HG02759 (cell line): ENCODE measurements around the gene SAMD1.

Source experiments
- ATAC-seq: cut with Tn5 transposase; IDR thresholded peaks from one replicate; pipeline ENCODE4 v1.9.1; 2021; ENCODE audit warnings: mild to moderate bottlenecking, moderate library complexity; ENCODE audit not compliant: unreplicated experiment

Gene SAMD1

DNA sequence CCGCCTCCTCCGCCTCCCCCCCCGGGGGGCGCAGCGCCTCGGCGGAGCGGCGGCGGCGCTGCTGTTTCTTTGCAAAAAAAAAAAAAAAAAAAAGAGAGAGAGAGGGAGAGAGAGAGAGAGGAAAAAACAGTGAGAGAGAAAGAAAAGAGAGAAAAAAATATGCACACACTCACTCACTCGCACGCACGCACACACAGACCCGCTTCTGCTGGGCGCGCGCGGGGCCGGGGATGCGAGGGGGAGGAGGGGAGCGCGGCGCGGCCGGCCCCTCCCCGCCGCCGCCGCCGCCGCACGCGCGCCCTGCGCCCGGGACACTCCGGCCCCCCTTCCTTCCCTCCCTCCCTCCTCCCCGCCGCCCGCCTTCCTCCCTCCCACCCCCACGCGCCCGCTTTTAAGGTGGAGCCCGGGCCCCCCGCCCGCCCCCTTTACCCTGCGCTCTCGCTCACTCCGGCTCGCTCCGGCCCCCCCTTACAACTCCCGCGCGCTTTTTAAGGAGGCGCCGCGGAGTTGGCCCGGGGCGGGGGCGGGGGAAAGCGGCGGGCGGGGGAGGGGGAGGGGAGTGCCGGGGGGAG is at the start of gene SAMD1:
Gene SAMD1, minus strand, starts transcription at position 243 of the 572 bp plus-strand sequence.
- ATAC-seq: peak; percentile 52

DNA sequence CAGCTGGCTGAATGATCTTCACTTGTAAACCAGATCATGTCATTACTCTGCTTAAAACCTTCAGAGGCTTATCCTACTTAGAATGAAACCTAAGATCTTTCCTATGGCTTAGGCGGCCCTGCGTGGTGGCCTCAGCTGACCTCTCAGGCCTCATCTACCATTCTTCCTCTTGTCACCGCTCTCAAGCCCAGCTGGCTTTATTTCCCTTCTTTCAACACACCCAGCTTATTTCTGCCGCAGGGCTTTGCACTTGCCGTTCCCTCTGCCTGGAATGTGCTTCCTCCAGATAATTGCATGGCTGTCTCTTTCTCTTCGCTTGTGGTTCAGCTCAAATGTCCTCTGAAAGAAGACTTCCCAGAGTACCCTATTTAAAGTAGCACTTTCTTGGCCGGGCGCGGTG is 49.4 kb upstream of the SAMD1 start:
- no peak for ATAC-seq

DNA sequence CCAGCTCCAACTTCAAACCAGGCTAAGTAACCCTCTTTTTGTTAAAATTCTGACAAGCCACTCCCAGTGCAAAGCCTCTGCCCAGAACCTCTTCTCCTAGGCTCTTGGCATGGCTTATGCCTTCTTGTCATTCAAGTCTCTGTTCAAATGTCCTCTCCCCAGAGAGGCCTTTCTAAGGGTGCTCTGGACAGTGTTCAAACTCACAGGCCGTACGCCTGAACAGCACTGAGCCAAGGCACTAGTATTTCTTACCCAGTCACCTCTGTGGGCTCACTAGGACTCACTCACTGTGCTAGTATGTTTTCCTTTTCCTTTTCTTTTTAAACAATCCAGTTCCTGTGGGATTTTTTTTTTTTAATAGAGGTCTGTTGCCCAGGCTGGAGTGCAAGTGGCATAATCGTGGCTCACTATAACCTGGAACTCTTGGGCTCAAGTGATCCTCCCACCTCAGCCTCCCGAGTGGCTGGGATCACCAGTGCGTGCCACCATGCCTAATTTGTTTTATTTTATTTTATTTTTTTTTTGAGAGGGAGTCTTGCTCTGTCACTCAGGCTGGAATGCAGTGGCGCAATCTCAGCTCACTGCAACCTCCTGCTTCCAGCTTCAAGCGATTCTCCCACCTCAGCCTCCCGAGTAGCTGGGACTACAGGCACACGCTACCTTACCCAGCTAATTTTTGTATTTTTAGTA is 48.2 kb upstream of the SAMD1 start:
- ATAC-seq: no peak

DNA sequence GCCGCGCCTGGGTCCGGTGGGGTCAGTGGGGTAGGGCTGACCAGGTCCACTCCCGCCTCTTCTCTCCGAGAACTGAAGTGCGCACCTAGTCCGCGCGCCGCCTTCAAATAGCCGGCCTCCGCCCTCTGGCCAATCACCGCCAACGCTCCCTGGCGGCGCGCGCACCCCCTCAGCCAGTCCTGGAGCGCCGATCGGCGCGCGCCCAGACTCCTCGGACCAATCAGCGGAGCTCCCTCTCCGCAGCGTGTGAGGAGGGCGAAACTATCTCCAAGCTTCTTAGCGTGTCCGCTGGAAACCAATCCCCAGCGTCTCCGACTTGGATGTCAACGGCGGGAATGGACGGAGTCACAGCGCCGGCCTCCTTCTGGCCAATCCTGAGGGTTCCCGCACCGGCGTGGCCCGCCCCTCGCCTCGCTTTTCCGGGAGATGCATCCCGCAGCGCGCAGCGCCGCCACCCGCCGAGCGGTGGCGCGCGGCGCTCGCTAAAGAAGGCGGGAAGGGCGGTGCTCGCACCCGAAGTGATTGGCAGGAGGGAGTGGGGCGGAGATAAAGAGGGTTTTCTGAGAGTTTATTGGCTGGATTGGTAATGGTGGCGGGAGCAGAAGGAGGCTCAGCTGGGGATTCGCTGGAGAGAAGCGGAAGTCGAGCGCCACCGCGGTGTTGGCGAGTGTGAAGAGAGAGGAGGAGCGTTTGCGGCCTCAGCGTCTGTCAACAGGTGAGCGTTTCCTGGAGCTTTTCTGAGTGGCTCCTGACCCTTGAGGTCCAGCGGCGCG is 46.1 kb upstream of the SAMD1 start, which contains the start of gene ASF1B:
Gene ASF1B, minus strand, starts transcription at position 81 of the 773 bp plus-strand sequence. CDS start 133 bp downstream, outside the sequence.
- ATAC-seq: peak; percentile 82

DNA sequence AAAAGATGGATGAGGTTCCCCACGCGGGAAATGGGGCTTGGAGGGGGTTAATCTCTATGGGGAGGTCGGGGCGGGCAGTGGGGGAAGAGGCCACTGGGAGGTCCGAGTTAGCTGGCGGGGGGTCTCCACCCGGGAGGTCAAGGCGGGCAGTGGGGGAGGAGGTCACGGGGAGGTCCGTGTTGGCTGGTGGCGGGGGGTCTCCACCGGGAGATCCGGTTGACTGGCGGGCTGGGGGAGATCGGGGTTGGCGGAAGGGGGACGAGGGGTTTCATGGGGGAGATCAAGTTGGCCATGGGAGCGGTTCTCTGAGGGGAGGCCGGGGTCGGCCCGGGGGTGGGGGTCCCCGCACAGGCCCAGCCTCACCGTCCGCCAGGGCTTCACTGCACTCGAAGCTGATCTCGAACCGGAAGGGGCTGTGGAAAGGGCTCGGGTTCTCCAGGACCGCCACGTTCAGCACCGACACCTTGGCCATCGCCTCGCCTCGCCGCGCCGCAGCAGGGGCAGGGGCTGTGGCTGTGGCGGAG is 45.5 kb upstream of the SAMD1 start:
- no peak for ATAC-seq

DNA sequence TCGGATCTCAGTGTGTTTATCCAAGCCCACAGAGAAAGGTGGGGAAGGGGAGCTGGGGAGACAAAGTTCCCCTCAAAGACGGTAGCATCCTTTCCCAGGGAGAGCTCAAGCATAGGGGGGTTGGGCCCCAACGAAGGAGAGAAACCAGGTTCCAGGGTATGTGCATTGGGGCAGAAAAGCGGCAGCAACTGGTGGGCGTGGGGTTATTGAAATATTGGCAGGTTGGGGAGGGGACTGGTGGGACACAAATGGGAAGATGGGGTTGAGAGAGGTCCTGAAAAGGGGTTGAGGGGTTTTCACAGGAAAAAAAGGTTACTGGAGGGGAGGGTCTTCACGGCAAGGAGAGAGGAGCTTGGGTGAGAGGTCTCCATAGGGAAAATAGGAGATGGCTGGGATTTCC is 44.8 kb upstream of the SAMD1 start:
- ATAC-seq: no peak

DNA sequence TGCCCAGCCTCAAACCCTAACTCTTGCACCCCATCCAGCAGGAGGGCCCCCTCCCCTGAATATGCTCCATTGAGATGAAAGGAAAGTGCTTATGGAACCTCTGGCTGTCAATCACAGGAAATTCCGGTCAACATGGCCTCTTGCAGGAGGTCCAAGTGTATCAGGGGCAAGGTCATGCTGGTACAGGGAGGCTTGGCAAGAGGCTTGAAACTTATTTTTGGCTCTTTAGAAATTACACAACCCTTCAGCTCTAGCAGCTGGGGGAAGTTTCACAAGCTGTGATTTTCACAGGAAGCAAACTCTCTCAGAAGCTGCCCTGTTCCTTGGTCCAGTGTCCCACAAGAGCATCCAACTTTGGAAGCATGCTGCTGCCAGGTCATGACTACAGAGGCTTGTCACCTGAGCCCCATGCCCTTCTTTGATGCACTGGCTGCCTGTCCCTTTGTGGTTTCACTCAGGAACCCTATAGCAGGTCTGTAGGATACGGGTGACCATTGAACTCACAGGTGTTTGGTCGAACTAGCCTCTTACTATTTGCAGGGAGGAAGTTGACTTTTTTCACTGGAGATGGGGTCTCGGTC is 37.5 kb upstream of the SAMD1 start:
- no peak for ATAC-seq

DNA sequence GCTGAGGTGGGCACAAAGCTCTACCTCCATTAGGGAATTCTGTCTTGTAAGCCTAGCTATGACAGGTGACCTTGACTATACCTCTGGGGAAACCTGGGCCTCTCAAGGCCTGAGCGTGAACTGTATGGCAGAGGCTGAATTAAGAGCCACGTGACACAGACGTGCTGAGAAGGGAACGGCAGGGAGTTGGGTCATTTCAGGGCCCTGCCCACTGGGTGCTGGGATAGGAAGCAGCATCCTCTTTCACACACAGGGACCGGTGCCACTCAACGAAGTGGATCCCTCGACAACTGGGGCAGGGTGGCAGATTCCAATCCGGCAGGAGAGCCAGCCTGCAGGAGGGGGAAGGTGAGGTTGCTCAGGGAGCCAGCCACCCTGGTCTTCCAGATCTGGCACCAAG is 36.6 kb upstream of the SAMD1 start:
- no peak for ATAC-seq

DNA sequence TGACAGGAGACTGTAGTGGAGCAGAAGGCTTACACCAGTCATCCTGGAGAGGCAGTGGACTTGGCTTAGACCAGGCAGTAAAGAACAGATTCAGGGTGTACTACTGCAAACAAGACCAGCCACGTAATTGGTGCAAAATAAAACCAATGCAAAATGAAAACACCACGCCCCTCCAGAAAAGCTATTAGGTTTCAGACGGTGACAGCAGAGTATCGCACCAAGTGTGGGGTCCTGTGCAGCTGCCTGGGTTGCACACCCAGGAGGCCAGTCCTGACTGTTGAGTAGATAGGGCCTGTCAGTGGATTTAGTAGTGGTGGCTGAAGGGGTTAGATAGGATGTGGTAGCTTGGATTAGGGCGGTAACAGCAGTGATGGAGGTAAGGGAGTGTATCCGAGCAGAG is 32.4 kb upstream of the SAMD1 start:
- ATAC-seq: no peak

DNA sequence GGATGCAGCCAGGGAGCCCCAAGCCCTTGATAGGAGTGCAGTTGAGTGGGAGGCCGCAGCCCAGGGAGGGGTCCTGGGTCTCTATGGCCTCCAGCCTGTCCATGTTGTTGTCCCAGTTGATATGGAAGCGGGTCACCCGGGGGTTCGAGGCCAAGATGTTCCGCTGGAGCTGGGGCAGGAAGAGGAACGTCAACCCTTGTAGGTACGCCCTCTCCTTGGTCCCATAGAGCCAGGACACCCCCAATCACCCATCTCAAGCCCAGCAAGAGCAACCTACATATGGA is 29.9 kb upstream of the SAMD1 start:
- no peak for ATAC-seq

DNA sequence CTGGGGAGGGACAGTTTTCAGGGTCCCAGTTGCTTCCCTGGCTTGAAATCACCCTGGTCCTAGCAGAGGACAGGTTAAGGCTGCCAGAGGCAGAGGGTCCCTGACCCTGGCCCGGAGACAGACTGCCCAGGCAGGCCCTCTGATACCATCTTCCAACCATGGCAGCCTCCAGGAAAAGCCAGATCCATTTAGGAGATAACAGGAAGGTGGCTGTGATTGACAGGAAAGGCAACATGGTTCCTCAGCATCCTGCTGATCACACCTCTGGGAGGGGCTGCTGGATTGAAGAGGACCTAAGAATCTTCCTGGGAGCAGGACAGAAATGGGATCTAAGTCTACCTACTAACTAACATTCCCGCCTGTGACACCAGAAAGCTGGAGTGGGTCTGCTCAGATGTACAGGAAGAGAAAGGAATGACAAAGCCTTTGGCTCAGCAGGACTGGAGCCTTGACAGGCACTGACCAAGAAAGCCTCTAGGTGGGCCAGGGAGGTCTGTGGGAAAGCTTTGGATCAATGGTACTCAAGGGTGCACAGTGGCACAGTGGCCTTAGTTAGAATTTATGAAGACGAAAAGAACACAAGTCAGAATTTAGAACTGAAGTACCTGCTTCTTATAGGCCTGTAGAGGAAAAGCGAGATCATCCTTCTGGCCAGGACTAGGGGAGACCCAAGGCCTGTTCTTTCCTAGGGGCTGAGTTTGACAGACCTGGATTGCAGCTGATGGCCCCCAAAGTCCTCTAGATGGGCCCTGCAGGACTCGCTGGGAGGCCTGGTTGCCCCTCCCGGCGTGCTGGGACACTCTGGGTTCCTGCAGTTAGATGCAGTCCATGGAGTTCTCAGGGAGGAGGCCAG is 29.3 kb upstream of the SAMD1 start:
- ATAC-seq: no peak

DNA sequence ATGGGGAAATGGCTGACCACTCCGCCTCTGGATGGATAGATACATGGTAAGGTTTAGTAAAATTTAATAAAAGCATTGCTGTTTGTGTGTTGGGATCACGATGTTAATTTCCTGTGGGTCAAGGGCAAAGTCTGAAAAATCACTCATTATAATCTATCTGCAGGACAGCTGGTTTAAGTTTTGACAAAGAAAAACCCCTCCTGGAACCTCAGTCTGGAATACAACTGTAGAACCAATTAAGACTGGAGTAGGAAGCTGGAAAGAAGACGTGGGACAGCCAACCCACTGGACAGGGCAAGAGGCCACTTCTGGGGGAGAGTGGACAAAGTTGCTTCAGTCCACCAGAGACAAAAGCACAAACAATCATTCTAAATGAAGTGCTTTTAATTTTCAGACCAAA is 28.6 kb upstream of the SAMD1 start:
- no peak for ATAC-seq

DNA sequence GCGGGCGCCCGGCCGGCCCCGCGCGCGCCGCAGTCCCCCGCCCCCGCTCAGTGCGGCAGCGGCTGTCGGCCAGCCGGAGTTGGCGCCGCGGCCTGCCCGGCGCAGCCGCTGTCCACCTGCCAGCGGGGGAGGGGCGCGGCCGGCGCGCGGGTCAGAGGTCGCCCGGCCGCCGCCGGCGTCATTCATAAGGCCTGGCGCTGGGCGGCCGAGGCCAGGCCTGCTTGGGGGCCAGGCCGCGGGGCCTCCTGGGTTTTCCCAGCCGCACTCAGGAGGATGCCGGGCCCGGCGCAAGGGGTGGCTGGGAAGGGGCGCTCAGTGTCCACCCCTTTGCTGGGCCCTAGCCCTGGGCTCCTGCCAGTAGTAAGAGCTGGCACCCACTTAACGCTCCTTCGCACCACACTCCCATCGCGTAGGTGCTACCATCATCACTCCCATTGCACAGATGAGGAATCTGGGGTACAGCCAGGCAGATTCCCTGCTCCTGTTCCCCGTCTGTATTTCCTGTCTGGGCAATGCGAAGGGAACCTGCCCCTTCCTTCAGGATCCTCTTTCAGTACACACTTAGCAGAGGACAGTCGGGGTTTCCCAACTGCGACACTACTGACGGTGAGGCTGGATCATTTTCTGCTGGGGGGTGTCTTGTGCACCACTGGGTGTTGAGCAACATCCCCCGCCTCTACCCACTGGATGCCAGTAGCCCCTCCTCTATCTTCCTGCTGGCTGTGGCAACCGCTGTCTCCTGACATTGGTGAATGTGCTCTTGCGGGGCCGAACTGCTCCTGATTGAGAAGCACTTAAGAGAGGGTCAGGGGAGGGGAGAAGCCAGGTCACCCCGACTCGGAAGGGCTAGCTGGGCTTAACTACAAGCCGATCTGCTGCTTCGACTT is 27.9 kb upstream of the SAMD1 start:
- ATAC-seq: peak; percentile 38

DNA sequence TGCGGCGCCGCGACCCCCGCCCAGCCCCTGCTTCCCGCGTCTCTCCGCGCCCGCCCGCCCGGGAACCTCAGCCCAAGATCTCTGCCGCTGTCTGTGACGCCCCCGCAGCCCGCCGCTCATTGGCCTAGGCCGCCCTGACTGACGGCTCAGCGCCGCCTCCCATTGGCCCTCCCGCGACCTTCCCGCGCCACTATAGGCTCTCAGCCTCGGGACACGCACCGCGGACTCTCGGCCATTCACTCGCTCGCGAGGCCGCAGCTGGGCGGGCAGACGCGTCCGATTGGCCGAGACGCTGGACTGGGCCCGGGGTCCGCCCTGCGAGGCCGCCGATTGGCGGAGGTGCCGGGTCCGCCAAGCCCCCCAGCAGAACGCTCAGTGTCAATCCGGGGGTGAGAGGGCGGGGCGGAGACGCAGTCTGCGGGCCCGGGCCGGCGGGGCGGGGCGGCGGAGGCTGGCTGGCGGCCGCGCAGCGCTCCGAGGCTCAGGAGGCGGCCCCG is 27.2 kb upstream of the SAMD1 start, which contains the start of gene PRKACA:
Gene PRKACA, minus strand, starts transcription at position 95 of the 497 bp plus-strand sequence. CDS start 215 bp downstream, outside the sequence.
- peak; percentile 90 for ATAC-seq

DNA sequence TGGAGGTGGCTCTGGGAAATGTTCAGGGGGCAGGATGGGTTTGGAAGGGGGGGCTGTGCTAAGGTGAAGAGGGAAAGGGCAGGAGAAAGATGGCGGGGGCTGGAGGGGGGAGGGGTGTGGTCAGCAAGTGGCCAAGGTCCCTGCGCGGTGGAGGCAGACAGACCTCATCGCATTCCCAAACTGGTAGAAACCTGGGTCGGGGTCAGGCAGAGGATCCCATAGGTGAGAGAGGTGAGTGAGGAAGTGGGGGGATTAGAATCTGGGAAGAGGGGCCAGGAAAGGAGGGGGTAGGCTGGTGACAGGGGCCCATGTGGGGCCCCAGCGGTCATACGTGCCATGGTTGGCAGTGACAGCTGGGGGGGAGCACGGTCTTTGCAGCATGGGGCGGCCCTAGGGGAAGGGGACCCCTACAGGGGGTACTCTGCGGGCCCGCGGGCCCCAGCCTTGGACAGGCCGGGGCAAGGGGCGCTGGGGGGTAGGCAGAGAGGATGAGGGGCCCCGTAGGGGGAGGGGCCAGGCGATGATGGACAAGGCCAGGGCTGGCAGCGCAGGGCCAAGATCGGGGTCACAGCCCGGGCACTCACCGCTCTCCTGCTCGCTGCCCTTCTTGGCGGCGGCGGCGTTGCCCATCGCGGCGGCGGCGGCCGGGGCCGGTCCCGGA is 26.5 kb upstream of the SAMD1 start:
- ATAC-seq: peak; percentile 7

DNA sequence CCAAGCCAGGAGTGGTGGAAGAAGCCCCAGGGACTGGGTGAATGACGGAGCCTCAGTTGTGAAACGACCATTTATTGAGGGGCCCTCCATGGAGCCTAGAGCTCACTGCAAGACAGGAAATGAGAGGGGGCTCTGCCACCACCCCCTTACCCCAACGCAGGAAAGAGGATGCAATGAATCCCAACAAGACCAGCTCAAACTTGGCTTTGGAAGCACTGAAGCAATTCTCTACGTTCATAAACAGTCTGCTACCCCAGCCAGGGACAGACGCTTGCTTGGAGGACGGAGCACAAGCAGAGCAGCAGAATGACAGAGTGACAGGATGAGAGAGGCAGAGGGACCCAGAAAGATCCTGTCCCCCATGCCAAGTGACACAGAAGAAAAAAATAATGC is 26.0 kb upstream of the SAMD1 start:
- no peak for ATAC-seq

DNA sequence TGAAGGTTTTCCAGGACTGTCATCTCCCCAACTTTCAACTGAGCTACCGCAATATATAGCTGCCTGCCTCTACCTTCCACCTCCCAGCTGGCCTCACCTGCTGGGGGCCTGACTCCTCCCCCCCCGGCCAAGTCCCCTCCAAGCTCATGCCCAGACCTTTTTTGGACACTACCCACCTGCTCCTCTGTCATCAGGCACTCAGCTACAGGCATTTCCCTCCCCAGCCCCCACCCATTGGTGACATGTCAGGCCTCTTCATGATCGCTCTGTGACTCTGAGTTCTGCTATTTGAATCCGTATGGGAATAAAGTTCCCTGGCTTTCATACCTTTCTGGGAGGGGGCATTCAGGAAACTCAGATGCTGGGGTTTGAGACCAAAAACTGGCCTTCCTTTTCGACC is 25.2 kb upstream of the SAMD1 start:
- no peak for ATAC-seq

DNA sequence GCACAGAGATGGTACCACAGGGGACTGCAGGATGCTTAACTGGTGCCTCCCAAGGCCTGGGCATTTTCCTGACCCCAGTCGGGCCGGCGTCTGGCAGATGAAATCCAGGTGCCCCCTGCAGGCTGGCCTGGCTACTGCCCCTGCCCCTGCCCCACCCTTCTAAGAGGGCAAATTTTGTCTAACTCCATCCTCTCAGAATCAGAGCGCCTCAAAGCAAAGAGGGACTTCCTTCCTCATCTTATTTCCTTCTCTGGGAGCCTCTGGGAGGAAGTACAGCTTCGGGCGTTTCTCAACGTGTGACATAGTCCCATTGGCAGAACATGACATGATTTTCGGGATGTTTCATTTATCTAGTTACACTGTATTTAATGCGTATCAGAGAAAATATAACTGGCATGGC is 24.3 kb upstream of the SAMD1 start:
- no peak for ATAC-seq

DNA sequence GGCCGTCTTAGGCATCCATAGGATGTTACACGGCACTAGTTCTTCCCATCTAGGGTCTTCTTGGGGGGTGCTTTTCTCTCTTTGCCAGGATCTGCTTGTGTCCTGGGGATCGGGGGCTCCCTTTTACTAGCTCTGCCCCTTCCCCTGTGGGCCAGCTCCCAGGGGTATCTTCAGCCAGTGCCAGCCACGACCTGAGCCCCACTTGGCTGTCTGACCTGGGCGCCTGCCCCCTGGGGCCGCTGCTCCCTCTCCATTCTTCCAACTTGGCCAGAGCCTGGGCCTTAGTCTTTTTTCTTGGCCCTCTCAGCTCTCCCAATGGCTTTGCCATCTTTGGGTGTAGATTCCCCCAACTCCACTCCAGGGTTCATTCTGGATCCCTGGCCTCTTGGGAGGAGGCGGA is 23.9 kb upstream of the SAMD1 start:
- no peak for ATAC-seq
